Lower leg skin (tissue), 3 donors: ENCODE measurements around the gene CDH13.

Experiments used
- POLR2A ChIP-seq, 2 donors: fragments of 450-650 bp; IDR thresholded peaks; one replicate each; pipeline ENCODE4 v1.6.1; 2016 to 2017; ENCODE audit warnings: antibody characterized with exemption in 2 of 2, mild to moderate bottlenecking in 1 of 2, moderate library complexity in 1 of 2
- TF ChIP-seq, protein P1 (sequence below), 3 donors: fragments of 450-650 bp; IDR thresholded peaks; one replicate each; pipeline ENCODE4 v1.5.1; 2016; ENCODE audit warnings: antibody characterized with exemption in 3 of 3, mild to moderate bottlenecking in 3 of 3, moderate library complexity in 2 of 3

DNA sequence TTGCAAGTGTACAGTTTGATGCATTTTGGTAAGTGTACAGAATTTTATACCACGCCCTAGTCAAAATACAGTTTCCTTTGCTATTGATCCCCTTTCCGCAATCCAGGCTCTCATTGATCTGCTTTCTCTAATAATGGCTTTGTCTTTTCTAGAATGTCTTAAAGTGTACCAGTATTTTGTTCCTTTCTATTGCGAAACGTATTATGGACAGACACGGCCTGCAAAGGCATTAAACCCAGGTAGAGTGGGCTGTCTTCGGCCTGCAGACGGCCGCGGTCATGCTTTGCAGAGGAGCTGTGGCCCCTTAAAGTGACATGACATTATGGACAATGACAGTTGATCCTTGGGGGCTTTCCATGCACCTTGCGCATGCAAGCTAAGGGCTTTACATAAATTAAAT, 1165.1 kb downstream of the CDH13 start:
- TF ChIP-seq, protein P1, sequence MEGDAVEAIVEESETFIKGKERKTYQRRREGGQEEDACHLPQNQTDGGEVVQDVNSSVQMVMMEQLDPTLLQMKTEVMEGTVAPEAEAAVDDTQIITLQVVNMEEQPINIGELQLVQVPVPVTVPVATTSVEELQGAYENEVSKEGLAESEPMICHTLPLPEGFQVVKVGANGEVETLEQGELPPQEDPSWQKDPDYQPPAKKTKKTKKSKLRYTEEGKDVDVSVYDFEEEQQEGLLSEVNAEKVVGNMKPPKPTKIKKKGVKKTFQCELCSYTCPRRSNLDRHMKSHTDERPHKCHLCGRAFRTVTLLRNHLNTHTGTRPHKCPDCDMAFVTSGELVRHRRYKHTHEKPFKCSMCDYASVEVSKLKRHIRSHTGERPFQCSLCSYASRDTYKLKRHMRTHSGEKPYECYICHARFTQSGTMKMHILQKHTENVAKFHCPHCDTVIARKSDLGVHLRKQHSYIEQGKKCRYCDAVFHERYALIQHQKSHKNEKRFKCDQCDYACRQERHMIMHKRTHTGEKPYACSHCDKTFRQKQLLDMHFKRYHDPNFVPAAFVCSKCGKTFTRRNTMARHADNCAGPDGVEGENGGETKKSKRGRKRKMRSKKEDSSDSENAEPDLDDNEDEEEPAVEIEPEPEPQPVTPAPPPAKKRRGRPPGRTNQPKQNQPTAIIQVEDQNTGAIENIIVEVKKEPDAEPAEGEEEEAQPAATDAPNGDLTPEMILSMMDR (IDR thresholded peaks at IDR 0.05) = no peak
- TF ChIP-seq POLR2A (IDR thresholded peaks at IDR 0.05) = no peak
